H1 (cell line): ENCODE data around the gene ASB7. TPM values are rescaled to one million over a fixed set of nuclear protein-coding genes. Genes with fewer than 3 reads are reported as not detected.

Experiments used
- CTCF ChIA-PET: fragments of 300-600 bp; sonication (Branson Sonifier 250); formaldehyde crosslinking; loops from one replicate; lab custom pipeline; 2021; ENCODE audit not compliant: partially characterized antibody; lab: Charles Lee
- POLR2A ChIA-PET: fragments of 300-600 bp; sonication (Branson Sonifier 250); formaldehyde crosslinking; loops from one replicate; lab custom pipeline; 2021; ENCODE audit warnings: inconsistent platforms; ENCODE audit not compliant: partially characterized antibody; lab: Charles Lee
- DNase-seq, 2 experiments: peaks; one replicate each; pipeline versions ENCODE4 v3.0.0 to v3.0.0-alpha.2; 2010 to 2022; ENCODE audit warnings: low spot score in 2 of 2, low read depth in 1 of 2, mixed read lengths in 1 of 2
- FAIRE-seq: peaks from 2 replicates; lab custom pipeline; 2011; peaks lifted over from hg19 to GRCh38; lab: Jason Lieb, UNC
- H2AFZ ChIP-seq: 2 replicates; pipeline ENCODE4 v1.8.1; 2012; ENCODE audit warnings: low read length, inconsistent platforms
- H2AK5ac ChIP-seq: 2 replicates; pipeline ENCODE4 v1.6.1; 2013; ENCODE audit warnings: low read depth, low read length
- H2BK120ac ChIP-seq: replicated peaks from 2 replicates; pipeline ENCODE3; 2013; ENCODE audit warnings: low read depth, low read length, inconsistent platforms
- H2BK12ac ChIP-seq: 2 replicates; pipeline ENCODE4 v1.6.1; 2013; ENCODE audit warnings: low read depth, low read length
- H2BK15ac ChIP-seq: 2 replicates; pipeline ENCODE4 v1.6.1; 2013; ENCODE audit warnings: low read length
- H2BK20ac ChIP-seq: 2 replicates; pipeline ENCODE4 v1.6.1; 2013; ENCODE audit warnings: low read length
- H2BK5ac ChIP-seq: 2 replicates; pipeline ENCODE4 v1.6.1; 2013; ENCODE audit warnings: low read depth, low read length
- H3K14ac ChIP-seq: 2 replicates; pipeline ENCODE4 v1.6.1; 2013; ENCODE audit warnings: inconsistent platforms; ENCODE audit not compliant: insufficient read length
- H3K18ac ChIP-seq: 2 replicates; pipeline ENCODE4 v1.6.1; 2013; ENCODE audit warnings: low read length; ENCODE audit errors: extremely low read depth
- H3K23ac ChIP-seq: 2 replicates; pipeline ENCODE4 v1.6.1; 2013; ENCODE audit warnings: inconsistent platforms; ENCODE audit not compliant: insufficient read length
- H3K23me2 ChIP-seq: 2 replicates; pipeline ENCODE4 v1.6.1; 2013; ENCODE audit warnings: low read depth, low read length
- H3K27ac ChIP-seq: 2 replicates; pipeline ENCODE4 v1.6.1; 2011; ENCODE audit warnings: low read depth, low read length, inconsistent platforms
- H3K27me3 ChIP-seq, 4 experiments: replicated peaks in 1 of 4; 1 replicate in 1 of 4; 2 replicates in 3 of 4; pipeline versions ENCODE4 v1.6.1 to v1.8.1; 2011 to 2013; ENCODE audit warnings: low read length in 3 of 4, mild to moderate bottlenecking in 3 of 4, inconsistent platforms in 2 of 4, mixed read lengths in 2 of 4, moderate library complexity in 1 of 4; ENCODE audit not compliant: control insufficient read depth in 3 of 4, insufficient read depth in 3 of 4; ENCODE audit errors: extremely low read depth in 1 of 4
- H3K36me3 ChIP-seq, 4 experiments: 2 replicates each; pipeline versions ENCODE4 v1.6.1 to v1.8.1; 2011 to 2013; ENCODE audit warnings: mild to moderate bottlenecking in 4 of 4, low read length in 3 of 4, moderate library complexity in 2 of 4, control low read depth in 1 of 4, inconsistent platforms in 1 of 4; ENCODE audit not compliant: insufficient read depth in 4 of 4, control insufficient read depth in 2 of 4
- H3K4ac ChIP-seq: replicated peaks from 2 replicates; pipeline ENCODE3; 2013; ENCODE audit warnings: low read length, low read depth, mixed read lengths, inconsistent platforms; ENCODE audit not compliant: insufficient read length
- H3K4me1 ChIP-seq, 4 experiments: replicated peaks in 1 of 4; 1 replicate in 1 of 4; 2 replicates in 3 of 4; pipeline versions ENCODE4 v1.6.1 to v1.8.1; 2011 to 2013; ENCODE audit warnings: low read length in 3 of 4, inconsistent platforms in 2 of 4, mixed read lengths in 1 of 4; ENCODE audit not compliant: insufficient read depth in 4 of 4, control insufficient read depth in 3 of 4
- H3K4me2 ChIP-seq, 2 experiments: 2 replicates each; pipeline versions ENCODE4 v1.6.1 to v1.8.1; 2011 to 2013; ENCODE audit warnings: low read depth in 2 of 2, low read length in 2 of 2, control low read depth in 1 of 2, inconsistent platforms in 1 of 2, mild to moderate bottlenecking in 1 of 2; ENCODE audit not compliant: insufficient read depth in 1 of 2
- H3K4me3 ChIP-seq, 4 experiments: fragments of 200-600, 300-600 bp in 1 of 4; sonication (generic), shearing (Covaris generic), sonication (Bioruptor Twin) in 1 of 4; 2 replicates each; pipeline versions ENCODE4 v1.5.1 to v1.8.1; 2011 to 2016; ENCODE audit warnings: low read length in 4 of 4, low read depth in 3 of 4, control low read depth in 2 of 4, inconsistent platforms in 2 of 4, mild to moderate bottlenecking in 2 of 4, mixed read lengths in 1 of 4, moderate library complexity in 1 of 4; ENCODE audit not compliant: insufficient read depth in 2 of 4; ENCODE audit errors: extremely low read depth in 1 of 4
- H3K56ac ChIP-seq: replicated peaks from 2 replicates; pipeline ENCODE3; 2013; ENCODE audit warnings: low read depth, mild to moderate bottlenecking, mixed read lengths, low read length, inconsistent platforms; ENCODE audit not compliant: insufficient read length
- H3K79me1 ChIP-seq: 2 replicates; pipeline ENCODE4 v1.6.1; 2013; ENCODE audit warnings: low read depth, low read length, control low read depth
- H3K79me2 ChIP-seq, 2 experiments: 2 replicates each; pipeline versions ENCODE4 v1.6.1 to v1.8.1; 2012 to 2013; ENCODE audit warnings: low read length in 2 of 2, mild to moderate bottlenecking in 2 of 2, inconsistent platforms in 1 of 2; ENCODE audit not compliant: insufficient read depth in 2 of 2, control insufficient read depth in 1 of 2
- H3K9ac ChIP-seq, 4 experiments: replicated peaks in 1 of 4; 1 replicate in 1 of 4; 2 replicates in 3 of 4; pipeline versions ENCODE4 v1.6.1 to v1.8.1; 2011 to 2013; ENCODE audit warnings: low read depth in 3 of 4, low read length in 3 of 4, control low read depth in 2 of 4, mild to moderate bottlenecking in 2 of 4, moderate library complexity in 2 of 4, inconsistent platforms in 1 of 4; ENCODE audit errors: extremely low read depth in 1 of 4
- H3K9me3 ChIP-seq, 2 experiments: 2 replicates each; pipeline versions ENCODE4 v1.6.1 to v1.8.1; 2012 to 2013; ENCODE audit warnings: mild to moderate bottlenecking in 2 of 2, moderate library complexity in 2 of 2, control low read depth in 1 of 2, inconsistent platforms in 1 of 2, low read depth in 1 of 2, low read length in 1 of 2, mixed read lengths in 1 of 2; ENCODE audit not compliant: insufficient read depth in 2 of 2
- H4K20me1 ChIP-seq, 2 experiments: replicated peaks in 1 of 2; 2 replicates each; pipeline versions ENCODE3 to v1.8.1; 2011 to 2013; ENCODE audit warnings: inconsistent platforms in 2 of 2, low read length in 2 of 2, mild to moderate bottlenecking in 1 of 2; ENCODE audit not compliant: insufficient read depth in 2 of 2, control insufficient read depth in 1 of 2
- H4K5ac ChIP-seq: 2 replicates; pipeline ENCODE4 v1.6.1; 2013; ENCODE audit warnings: low read length, low read depth, mixed read lengths, inconsistent platforms; ENCODE audit not compliant: insufficient read length
- H4K8ac ChIP-seq: 2 replicates; pipeline ENCODE4 v1.8.0; 2013; ENCODE audit warnings: mild to moderate bottlenecking, moderate library complexity, low read length, inconsistent platforms; ENCODE audit not compliant: insufficient read depth; ENCODE audit errors: extremely low read depth
- H4K91ac ChIP-seq: replicated peaks from 2 replicates; pipeline ENCODE3; 2013; ENCODE audit warnings: low read length, mixed read lengths, inconsistent platforms; ENCODE audit not compliant: insufficient read length
- CBX5 ChIP-seq: fragments of 300-800, 300-1000 bp; sonication (generic); IDR thresholded peaks from 2 replicates; pipeline ENCODE4 v1.7.1; 2016; ENCODE audit warnings: antibody characterized with exemption, low read length, low read depth
- JUN ChIP-seq: IDR thresholded peaks from 2 replicates; pipeline ENCODE4 v1.6.1; 2011; ENCODE audit warnings: low read depth, mild to moderate bottlenecking, improper control_type of control experiment, low read length
- KDM1A ChIP-seq: fragments of 200-600, 300-600 bp; sonication (generic); IDR thresholded peaks from 2 replicates; pipeline ENCODE4 v1.7.1; 2016; ENCODE audit warnings: mild to moderate bottlenecking, low read length, borderline replicate concordance
- POU5F1 ChIP-seq: IDR thresholded peaks from 2 replicates; pipeline ENCODE4 v1.6.1; 2011; ENCODE audit warnings: low read depth, mild to moderate bottlenecking, low read length, moderate library complexity
- SIN3A ChIP-seq, 2 experiments: IDR thresholded peaks in 1 of 2; conservative IDR thresholded peaks in 1 of 2; 2 replicates each; pipeline ENCODE4 v1.6.1; 2011 to 2012; ENCODE audit warnings: low read length in 2 of 2, improper control_type of control experiment in 1 of 2, low read depth in 1 of 2, mild to moderate bottlenecking in 1 of 2
- SUZ12 ChIP-seq: fragments of 200-600 bp; sonication (generic); IDR thresholded peaks from 2 replicates; pipeline ENCODE4 v1.6.1; 2012; ENCODE audit warnings: mild to moderate bottlenecking, inconsistent platforms, low read length, moderate library complexity, mixed read lengths
- ZNF274 ChIP-seq: IDR thresholded peaks from 2 replicates; pipeline ENCODE4 v1.7.0; 2012; ENCODE audit warnings: low read length, borderline replicate concordance; ENCODE audit errors: extremely low read depth
- WGBS, 2 experiments: shearing (Covaris generic) in 1 of 2; methylation state at CpG; one replicate each; pipeline versions ENCODE4 v1.1.6 to v1.1.7; 2013 to 2015; ENCODE audit warnings: low lambda C conversion rate in 2 of 2, mixed read lengths in 2 of 2, inconsistent platforms in 1 of 2, low coverage in 1 of 2, missing lambda C conversion rate in 1 of 2; ENCODE audit not compliant: insufficient replicate concordance in 2 of 2, insufficient coverage in 1 of 2, insufficient read length in 1 of 2; ENCODE audit errors: extremely low coverage in 1 of 2, missing lambda C conversion rate in 1 of 2; 5-methylcytosine and 5-hydroxymethylcytosine counted together
- polyA plus RNA-seq, 7 experiments: library from polyadenylated mRNA; depleted of rRNA in 3 of 7; stranded (reverse) in 5 of 7; unstranded in 2 of 7; fragments of >200 nt in 5 of 7; fragments of 200-250 nt in 2 of 7; gene quantifications; 1 replicate in 5 of 7; 2 replicates in 1 of 7; 4 replicates in 1 of 7; pipeline versions ENCODE4 v1.2.1 to v1.2.3, GENCODE V29; 2011 to 2013; ENCODE audit warnings: missing spikeins in 2 of 7, mixed read lengths in 2 of 7
- total RNA-seq: library from RNA; stranded (reverse); fragmentation: NEBNext Ultra II Directional; extraction: Animal tissue kit (Norgen Biotek cat#: 25700); gene quantifications from 2 replicates; pipeline ENCODE4 v1.2.1, GENCODE V29; 2021

The ASB7 gene
- total and polyA plus RNA-seq, 2 of the 8 experiments (the other 6 are each of a cell fraction or from before 2014, with no cell fraction given), result 5.2 to 12.8 TPM

DNA sequence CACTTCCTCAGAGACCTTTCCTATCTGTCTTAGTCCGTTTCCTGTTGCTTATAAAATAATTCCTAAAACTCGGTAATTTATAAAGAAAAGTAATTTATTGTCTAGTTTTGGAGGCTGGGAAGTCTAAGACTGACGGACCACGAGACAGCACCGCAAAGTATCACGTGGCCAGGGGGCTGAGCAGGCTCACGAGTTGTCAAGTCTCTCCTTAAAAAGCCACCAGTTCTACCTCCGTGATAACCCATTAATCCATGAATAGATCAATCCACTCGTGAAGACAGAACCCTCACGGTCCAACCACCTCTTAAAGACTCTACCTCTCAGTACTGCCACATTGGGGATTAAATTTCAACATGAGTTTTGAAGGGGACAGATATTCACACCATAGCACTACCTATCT is 1.2 kb upstream of the ASB7 start:
- peaks cover 3% of the 10 kb centered on the region; the same call in 1 of the 2 replicates for H3K79me1 ChIP-seq
- DNase-seq, result no peak
- 11% methylated on average over 10 of the region's 10 CpGs; no CpG with 5 or more reads in 1 of the 2 experiments for WGBS, 2 experiments
- H3K18ac ChIP-seq, result no peak overlapping the region
- H2BK15ac ChIP-seq, result no peak overlapping the region
- 0 out of 2 replicates have a peak overlapping the region, but pooled peaks have one; percentile 9 for H2AK5ac ChIP-seq
- no peak overlapping the region for H2BK120ac ChIP-seq
- no peak overlapping the region for H3K27ac ChIP-seq
- H3K23me2 ChIP-seq, result 0 out of 2 replicates have a peak, but pooled peaks cover 3% of the 10 kb centered on the region
- no peaks in the 10 kb centered on the region for H3K9me3 ChIP-seq
- no peak overlapping the region for H4K91ac ChIP-seq
- TF ChIP-seq SUZ12, result no peak
- no peak for TF ChIP-seq KDM1A
- TF ChIP-seq ZNF274, result no peak
- no peak for TF ChIP-seq JUN
- no peak for TF ChIP-seq CBX5
- 0 out of 4 replicates have a peak, but pooled peaks of 1 of the 2 experiments have one; percentile 3 for TF ChIP-seq SIN3A (conservative IDR thresholded peaks at IDR 0.05 in 1 of 2, IDR thresholded peaks at IDR 0.05 in 1 of 2; ENCODE audit: low read depth in 1 of 2, low read length in 2 of 2)
- TF ChIP-seq POU5F1, result no peak
- no peak overlapping the region for H4K8ac ChIP-seq
- no peak overlapping the region for H2BK5ac ChIP-seq
- no peak overlapping the region for H2BK12ac ChIP-seq
- CTCF ChIA-PET, result interaction anchor here (0.7 to 1.6 kb wide), 3 partner anchors 11 to 31 kb away, joined by 3 to 4 read pairs (median 3); no protein-coding TSS in a partner anchor
- peak overlapping the region; percentile 96 to 99 (median 98) for H3K4me3 ChIP-seq
- H3K4ac ChIP-seq, result no peak overlapping the region
- no peak overlapping the region for H3K14ac ChIP-seq
- H3K4me1 ChIP-seq, result peaks cover 0 to 9% (median 4%) of the 10 kb centered on the region in 4 experiments; a peak in 3 of 7 replicates
- H2BK20ac ChIP-seq, result no peak overlapping the region
- POLR2A ChIA-PET, result interaction anchor here (0.9 kb wide), 1 partner anchor 676 kb away, joined by 3 read pairs; no protein-coding TSS in a partner anchor
- H3K4me2 ChIP-seq, result peak overlapping the region; percentile 92 to 94
- H4K5ac ChIP-seq, result no peak overlapping the region
- no peak overlapping the region for H3K56ac ChIP-seq
- no peak overlapping the region for H3K23ac ChIP-seq
- no peak for FAIRE-seq
- H3K27me3 ChIP-seq, result no peaks in the 10 kb centered on the region
- H3K79me2 ChIP-seq, result peaks cover 0 to 58% of the 10 kb centered on the region in 2 experiments; a peak in 3 of 4 replicates
- peaks cover 0 to 2% of the 10 kb centered on the region in 2 experiments for H4K20me1 ChIP-seq
- peaks cover 0 to 3% (median 0%) of the 10 kb centered on the region in 4 experiments; a peak in 2 of 8 replicates for H3K36me3 ChIP-seq
- H2AFZ ChIP-seq, result peak overlapping the region; percentile 30; the same call in 1 of the 2 replicates
- peak overlapping the region in 1 of 4 experiments; percentile 12; a peak in 3 of 7 replicates for H3K9ac ChIP-seq
